CD14-positive monocyte (primary cell): ENCODE measurements around the gene SIPA1L3. TPM values are rescaled to one million over a fixed set of nuclear protein-coding genes. Genes with fewer than 3 reads are reported as not detected.

Experiments
- DNase-seq, 3 donors: peaks; one replicate each; pipeline ENCODE4 v3.0.0-alpha.2; 2011 to 2022
- H2AFZ ChIP-seq: 2 replicates; pipeline ENCODE4 v1.6.0; 2012; ENCODE audit warnings: mild to moderate bottlenecking, low read depth, low read length, inconsistent platforms; ENCODE audit not compliant: insufficient read depth, poor library complexity, severe bottlenecking
- H3K27ac ChIP-seq, 2 donors: 1 replicate in 1 of 2; 2 replicates in 1 of 2; pipeline ENCODE4 v1.5.1; 2012 to 2013; ENCODE audit warnings: low read length in 2 of 2, control low read depth in 1 of 2, inconsistent platforms in 1 of 2, low read depth in 1 of 2, mild to moderate bottlenecking in 1 of 2
- H3K27me3 ChIP-seq, 2 donors: one replicate each; pipeline versions ENCODE4 v1.6.0 to v1.6.1; 2011 to 2013; ENCODE audit warnings: low read length in 2 of 2; ENCODE audit not compliant: control insufficient read depth in 2 of 2, insufficient read depth in 2 of 2
- H3K36me3 ChIP-seq, 2 donors: replicated peaks in 1 of 2; 1 replicate in 1 of 2; 2 replicates in 1 of 2; pipeline versions ENCODE4 v1.5.1 to v1.6.1; 2012 to 2013; ENCODE audit warnings: low read length in 2 of 2, control low read depth in 1 of 2, inconsistent platforms in 1 of 2, mild to moderate bottlenecking in 1 of 2; ENCODE audit not compliant: insufficient read depth in 2 of 2, control insufficient read depth in 1 of 2
- H3K4me1 ChIP-seq, 2 donors: 1 replicate in 1 of 2; 2 replicates in 1 of 2; pipeline versions ENCODE4 v1.5.1 to v1.6.1; 2012 to 2013; ENCODE audit warnings: low read length in 2 of 2, control low read depth in 1 of 2, inconsistent platforms in 1 of 2, mild to moderate bottlenecking in 1 of 2, moderate library complexity in 1 of 2; ENCODE audit not compliant: insufficient read depth in 2 of 2, control insufficient read depth in 1 of 2
- H3K4me2 ChIP-seq: replicated peaks from 2 replicates; pipeline ENCODE3; 2012; ENCODE audit warnings: low read length, moderate library complexity, mild to moderate bottlenecking; ENCODE audit not compliant: poor library complexity, severe bottlenecking; ENCODE audit errors: extremely low read depth
- H3K4me3 ChIP-seq, 3 experiments: fragments of 200-600 bp in 1 of 3; sonication (generic) in 1 of 3; replicated peaks in 1 of 3; 1 replicate in 2 of 3; 2 replicates in 1 of 3; pipeline ENCODE4 v1.5.1; 2011 to 2013; ENCODE audit warnings: low read length in 3 of 3, mild to moderate bottlenecking in 3 of 3, control low read depth in 2 of 3, low read depth in 2 of 3, inconsistent platforms in 1 of 3, moderate library complexity in 1 of 3
- H3K79me2 ChIP-seq: 2 replicates; pipeline ENCODE4 v1.6.0; 2012; ENCODE audit warnings: mild to moderate bottlenecking, control low read depth, inconsistent platforms, low read length, moderate library complexity; ENCODE audit not compliant: insufficient read depth
- H3K9ac ChIP-seq: 2 replicates; pipeline ENCODE4 v1.6.0; 2017; ENCODE audit warnings: low read length, mild to moderate bottlenecking; ENCODE audit not compliant: insufficient read depth, poor library complexity, severe bottlenecking
- H3K9me3 ChIP-seq, 2 donors: replicated peaks in 1 of 2; 1 replicate in 1 of 2; 2 replicates in 1 of 2; pipeline versions ENCODE4 v1.5.1 to v1.6.1; 2012 to 2013; ENCODE audit warnings: low read length in 2 of 2, control low read depth in 1 of 2; ENCODE audit not compliant: control insufficient read depth in 1 of 2, insufficient read depth in 1 of 2
- H4K20me1 ChIP-seq: 2 replicates; pipeline ENCODE4 v1.6.0; 2012; ENCODE audit warnings: mild to moderate bottlenecking, low read length, control low read depth, moderate library complexity; ENCODE audit not compliant: insufficient read depth
- H3K27ac Mint-ChIP-seq, 7 donors: one replicate each; pipeline ENCODE4 v1.8.0; 2020; ENCODE audit warnings: mild to moderate bottlenecking in 7 of 7, mixed read lengths in 7 of 7, moderate library complexity in 6 of 7, inconsistent platforms in 2 of 7
- H3K27me3 Mint-ChIP-seq, 3 donors: one replicate each; pipeline ENCODE4 v1.8.0; 2021 to 2022; ENCODE audit warnings: low read depth in 3 of 3, mild to moderate bottlenecking in 3 of 3, mixed read lengths in 3 of 3, moderate library complexity in 3 of 3, inconsistent platforms in 1 of 3
- H3K36me3 Mint-ChIP-seq, 2 donors: one replicate each; pipeline ENCODE4 v1.8.0; 2020; ENCODE audit warnings: mixed read lengths in 2 of 2, inconsistent platforms in 1 of 2, mild to moderate bottlenecking in 1 of 2
- H3K4me1 Mint-ChIP-seq: one replicate; pipeline ENCODE4 v1.8.0; 2020; ENCODE audit warnings: mild to moderate bottlenecking, mixed read lengths
- H3K4me3 Mint-ChIP-seq, 2 donors: one replicate each; pipeline ENCODE4 v1.8.0; 2020; ENCODE audit warnings: mild to moderate bottlenecking in 2 of 2, mixed read lengths in 2 of 2, moderate library complexity in 1 of 2
- H3K9me3 Mint-ChIP-seq, 7 donors: one replicate each; pipeline ENCODE4 v1.8.0; 2020 to 2022; ENCODE audit warnings: mixed read lengths in 7 of 7, mild to moderate bottlenecking in 6 of 7, moderate library complexity in 6 of 7, inconsistent platforms in 2 of 7
- WGBS: methylation state at CpG from one replicate; pipeline ENCODE4 v1.1.5; 2013; ENCODE audit warnings: missing lambda C conversion rate; ENCODE audit not compliant: insufficient coverage; 5-methylcytosine and 5-hydroxymethylcytosine counted together
- intact Hi-C, 2 donors: fragments of 100-400 bp; cut with micrococcal nuclease; formaldehyde crosslinking; loops; one replicate each; pipeline versions ENCODE4 v1.15.0 to v1.15.1; 2023
- polyA plus RNA-seq, 3 donors: library from polyadenylated mRNA; depleted of rRNA in 1 of 3; unstranded in 2 of 3; stranded (reverse) in 1 of 3; fragments of 300-500 nt in 2 of 3; fragments of >200 nt in 1 of 3; fragmentation: Illumina TruSeq in 2 of 3; gene quantifications; 1 replicate in 2 of 3; 2 replicates in 1 of 3; pipeline ENCODE4 v1.2.3, GENCODE V29; 2012 to 2021
- TF ChIP-seq, protein P1 (sequence below): fragments of 200-600 bp; IDR thresholded peaks from one replicate; pipeline ENCODE4 v1.8.0; 2022; ENCODE audit warnings: antibody characterized with exemption, mild to moderate bottlenecking

The SIPA1L3 gene
- polyA plus RNA-seq, 3 donors, result 0.55 to 4.5 (median 0.99) TPM

DNA sequence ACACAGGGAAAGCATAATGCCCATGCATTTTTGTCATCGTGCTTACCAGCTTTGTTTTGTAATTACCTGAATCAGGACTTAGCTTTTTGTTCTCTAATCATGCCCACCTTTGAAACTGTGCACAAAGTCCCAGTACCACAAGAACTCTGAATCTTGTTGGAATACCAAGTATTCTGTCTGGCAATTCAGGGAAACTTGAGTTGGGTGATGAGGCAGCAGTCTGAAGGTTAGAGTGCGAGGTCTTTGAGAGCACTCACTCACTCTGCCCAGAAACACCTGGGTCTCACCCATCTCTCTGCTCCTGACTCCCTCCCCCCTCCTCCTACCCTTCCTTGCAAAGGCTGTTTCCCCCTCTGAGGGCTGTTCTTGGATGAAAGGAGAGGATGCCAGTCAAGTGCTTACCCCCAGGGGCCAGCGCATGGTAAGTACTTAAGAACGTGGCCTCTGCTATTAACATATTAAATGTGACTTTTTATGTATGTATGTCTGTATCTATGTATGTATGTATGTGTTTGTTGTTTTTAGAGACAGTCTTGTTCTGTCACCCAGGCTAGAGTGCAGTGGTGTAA is 22.4 kb downstream of the SIPA1L3 start:
- H3K27me3 Mint-ChIP-seq, result peaks cover 0 to 3% (median 2%) of the 10 kb centered on the region in 3 donors
- Histone ChIP-seq H2AFZ (no peak overlapping the region), H3K36me3 (no peaks in the 10 kb centered on the region), H3K4me1 (peaks cover 35 to 58% of the 10 kb centered on the region in 2 donors), H4K20me1 (peaks cover 32% of the 10 kb centered on the region), H3K9ac (no peak overlapping the region), H3K27me3 (no peaks in the 10 kb centered on the region), H3K9me3 (no peaks in the 10 kb centered on the region), H3K27ac (no peak overlapping the region), H3K4me2 (no peak overlapping the region), H3K4me3 (no peak overlapping the region), H3K79me2 (peaks cover 5% of the 10 kb centered on the region)
- 88% methylated on average over 1 of the region's 4 CpGs for WGBS
- H3K36me3 Mint-ChIP-seq, result peaks cover 13 to 15% of the 10 kb centered on the region in 2 donors
- H3K27ac Mint-ChIP-seq, result no peak overlapping the region
- no peak for DNase-seq
- intact Hi-C loops, result no loop called here
- H3K4me1 Mint-ChIP-seq, result peaks cover 58% of the 10 kb centered on the region
- H3K4me3 Mint-ChIP-seq, result no peak overlapping the region
- H3K9me3 Mint-ChIP-seq, result peaks cover 0 to 3% (median 1%) of the 10 kb centered on the region in 7 donors
- TF ChIP-seq, protein P1, sequence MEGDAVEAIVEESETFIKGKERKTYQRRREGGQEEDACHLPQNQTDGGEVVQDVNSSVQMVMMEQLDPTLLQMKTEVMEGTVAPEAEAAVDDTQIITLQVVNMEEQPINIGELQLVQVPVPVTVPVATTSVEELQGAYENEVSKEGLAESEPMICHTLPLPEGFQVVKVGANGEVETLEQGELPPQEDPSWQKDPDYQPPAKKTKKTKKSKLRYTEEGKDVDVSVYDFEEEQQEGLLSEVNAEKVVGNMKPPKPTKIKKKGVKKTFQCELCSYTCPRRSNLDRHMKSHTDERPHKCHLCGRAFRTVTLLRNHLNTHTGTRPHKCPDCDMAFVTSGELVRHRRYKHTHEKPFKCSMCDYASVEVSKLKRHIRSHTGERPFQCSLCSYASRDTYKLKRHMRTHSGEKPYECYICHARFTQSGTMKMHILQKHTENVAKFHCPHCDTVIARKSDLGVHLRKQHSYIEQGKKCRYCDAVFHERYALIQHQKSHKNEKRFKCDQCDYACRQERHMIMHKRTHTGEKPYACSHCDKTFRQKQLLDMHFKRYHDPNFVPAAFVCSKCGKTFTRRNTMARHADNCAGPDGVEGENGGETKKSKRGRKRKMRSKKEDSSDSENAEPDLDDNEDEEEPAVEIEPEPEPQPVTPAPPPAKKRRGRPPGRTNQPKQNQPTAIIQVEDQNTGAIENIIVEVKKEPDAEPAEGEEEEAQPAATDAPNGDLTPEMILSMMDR, result no peak

DNA sequence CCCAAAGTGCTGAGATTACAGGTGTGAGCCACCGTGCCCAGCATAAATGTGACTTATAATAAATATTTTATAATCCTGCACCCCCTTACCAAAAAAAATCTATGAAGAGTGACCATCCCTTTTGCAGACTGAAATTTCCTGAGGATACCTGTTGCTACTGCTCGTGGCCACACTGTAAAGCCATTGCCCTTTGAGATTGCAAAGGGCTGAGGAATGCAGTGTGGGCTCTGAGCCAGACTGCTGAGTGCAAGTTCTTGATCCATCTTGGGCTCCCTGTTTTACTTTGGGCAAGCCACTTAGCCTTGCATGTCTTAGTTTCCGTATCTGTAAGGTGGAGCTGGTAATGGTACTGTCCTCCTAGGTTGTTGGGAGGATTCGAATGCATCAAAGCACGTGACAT is 23.4 kb downstream of the SIPA1L3 start:
- Mint-ChIP-seq H3K9me3 (peaks cover under 1 to 6% (median 3%) of the 10 kb centered on the region in 7 donors), H3K27me3 (peaks cover 0 to 2% (median 0%) of the 10 kb centered on the region in 3 donors), H3K27ac (no peak overlapping the region), H3K4me3 (no peak overlapping the region), H3K4me1 (peaks cover 58% of the 10 kb centered on the region), H3K36me3 (peaks cover 9 to 12% of the 10 kb centered on the region in 2 donors)
- H3K9me3 ChIP-seq, result peaks cover 2% of the 10 kb centered on the region in 2 donors
- TF ChIP-seq, protein P1, result no peak
- no peak overlapping the region for H3K4me3 ChIP-seq
- H3K27me3 ChIP-seq, result no peaks in the 10 kb centered on the region
- H3K27ac ChIP-seq, result no peak overlapping the region
- no peaks in the 10 kb centered on the region for H3K36me3 ChIP-seq
- H3K4me2 ChIP-seq, result no peak overlapping the region
- peaks cover 35 to 58% of the 10 kb centered on the region in 2 donors for H3K4me1 ChIP-seq
- H3K79me2 ChIP-seq, result peaks cover 5% of the 10 kb centered on the region
- peaks cover 32% of the 10 kb centered on the region for H4K20me1 ChIP-seq
- no peak overlapping the region for H3K9ac ChIP-seq
- intact Hi-C loops, result no loop called here
- 89% methylated on average over 1 of the region's 5 CpGs for WGBS
- DNase-seq, result no peak
- no peak overlapping the region for H2AFZ ChIP-seq
